ENCODE results near the gene PCSK4.

DNA sequence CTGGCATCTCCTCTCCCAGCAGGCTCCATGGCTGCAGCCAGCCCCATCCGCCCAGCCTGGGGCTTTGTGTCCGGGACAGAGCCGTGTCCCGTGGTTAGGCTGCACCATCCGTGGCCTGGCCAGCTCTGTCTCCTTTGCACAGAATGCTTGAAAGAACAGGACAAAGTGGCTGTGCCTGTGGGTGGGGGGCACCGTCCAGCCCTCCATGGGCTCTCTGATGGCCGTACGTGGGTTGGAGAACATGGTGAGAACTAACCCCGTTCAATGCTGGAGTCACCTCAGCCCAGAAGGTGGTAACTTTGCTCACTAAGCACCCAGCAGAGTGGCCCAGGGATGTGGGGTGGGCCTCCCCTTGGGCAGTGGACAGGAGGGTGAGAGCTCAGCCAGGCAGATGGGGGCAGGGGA is 49.1 kb downstream of the PCSK4 start:
- TF ChIP-seq, protein P1, sequence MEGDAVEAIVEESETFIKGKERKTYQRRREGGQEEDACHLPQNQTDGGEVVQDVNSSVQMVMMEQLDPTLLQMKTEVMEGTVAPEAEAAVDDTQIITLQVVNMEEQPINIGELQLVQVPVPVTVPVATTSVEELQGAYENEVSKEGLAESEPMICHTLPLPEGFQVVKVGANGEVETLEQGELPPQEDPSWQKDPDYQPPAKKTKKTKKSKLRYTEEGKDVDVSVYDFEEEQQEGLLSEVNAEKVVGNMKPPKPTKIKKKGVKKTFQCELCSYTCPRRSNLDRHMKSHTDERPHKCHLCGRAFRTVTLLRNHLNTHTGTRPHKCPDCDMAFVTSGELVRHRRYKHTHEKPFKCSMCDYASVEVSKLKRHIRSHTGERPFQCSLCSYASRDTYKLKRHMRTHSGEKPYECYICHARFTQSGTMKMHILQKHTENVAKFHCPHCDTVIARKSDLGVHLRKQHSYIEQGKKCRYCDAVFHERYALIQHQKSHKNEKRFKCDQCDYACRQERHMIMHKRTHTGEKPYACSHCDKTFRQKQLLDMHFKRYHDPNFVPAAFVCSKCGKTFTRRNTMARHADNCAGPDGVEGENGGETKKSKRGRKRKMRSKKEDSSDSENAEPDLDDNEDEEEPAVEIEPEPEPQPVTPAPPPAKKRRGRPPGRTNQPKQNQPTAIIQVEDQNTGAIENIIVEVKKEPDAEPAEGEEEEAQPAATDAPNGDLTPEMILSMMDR (IDR thresholded peaks at IDR 0.05), result no peak
- TF ChIP-seq POLR2AphosphoS5 (IDR thresholded peaks at IDR 0.05), result no peak

Data from transverse colon (tissue), 4 donors.